HG03442 (cell line): ENCODE measurements around the gene NUSAP1.
"Not testable (repeated sequence)": the region's sequence is repeated elsewhere in the genome, so short reads cannot be mapped to it uniquely, and the experiment has no call there.

Experiments used
- ATAC-seq: cut with Tn5 transposase; IDR thresholded peaks from one replicate; pipeline ENCODE4 v1.9.1; 2021; ENCODE audit warnings: mild to moderate bottlenecking, moderate library complexity; ENCODE audit not compliant: unreplicated experiment

The NUSAP1 gene

GRCh38 chr15:41333026-41333562 is 413 bp downstream of the NUSAP1 start:
- ATAC-seq, result peak; percentile 14

- ATAC-seq, result no peak
Measured at GRCh38 chr15:41334293-41335120, 1.8 kb downstream of the NUSAP1 start.

GRCh38 chr15:41336549-41336948 is 3.9 kb downstream of the NUSAP1 start:
- no peak for ATAC-seq

- ATAC-seq, result no peak
Measured at GRCh38 chr15:41337047-41337446, 4.4 kb downstream of the NUSAP1 start.

- ATAC-seq, result no peak
Measured at GRCh38 chr15:41337631-41338522, 5.2 kb downstream of the NUSAP1 start.

GRCh38 chr15:41340189-41340695 is 7.6 kb downstream of the NUSAP1 start:
- no peak for ATAC-seq

GRCh38 chr15:41341519-41341918 is 8.8 kb downstream of the NUSAP1 start:
- no peak for ATAC-seq

GRCh38 chr15:41347236-41347635 is 14.6 kb downstream of the NUSAP1 start:
- ATAC-seq, result no peak

GRCh38 chr15:41350057-41350717 is 17.5 kb downstream of the NUSAP1 start:
- no peak for ATAC-seq

- ATAC-seq, result no peak
Measured at GRCh38 chr15:41354371-41354770, 21.7 kb downstream of the NUSAP1 start.

- no peak for ATAC-seq
Measured at GRCh38 chr15:41367418-41367817, 34.7 kb downstream of the NUSAP1 start.

GRCh38 chr15:41377978-41378377 is 45.3 kb downstream of the NUSAP1 start:
- ATAC-seq, result no peak

GRCh38 chr15:41383974-41384749 is 51.5 kb downstream of the NUSAP1 start:
- ATAC-seq, result not testable (repeated sequence)

- ATAC-seq, result no peak
Measured at GRCh38 chr15:41387646-41388045, 55.0 kb downstream of the NUSAP1 start.

- no peak for ATAC-seq
Measured at GRCh38 chr15:41392659-41393058, 60.0 kb downstream of the NUSAP1 start.

- ATAC-seq, result no peak
Measured at GRCh38 chr15:41394924-41395323, 62.2 kb downstream of the NUSAP1 start.

GRCh38 chr15:41396111-41396510 is 63.4 kb downstream of the NUSAP1 start:
- ATAC-seq, result no peak

GRCh38 chr15:41401904-41402267 is 69.2 kb downstream of the NUSAP1 start:
- no peak for ATAC-seq

GRCh38 chr15:41407341-41407740 is 74.7 kb downstream of the NUSAP1 start:
- ATAC-seq, result no peak

- ATAC-seq, result no peak
Measured at GRCh38 chr15:41408234-41408641, 75.6 kb downstream of the NUSAP1 start.
